NT2/D1 (cell line): ENCODE results near the gene H2BK1.

Source experiments
- YY1 ChIP-seq: IDR thresholded peaks from 2 replicates; pipeline ENCODE4 v1.6.1; 2011; ENCODE audit not compliant: insufficient read length, insufficient read depth
- ZNF274 ChIP-seq: IDR thresholded peaks from 2 replicates; pipeline ENCODE4 v1.6.1; 2011; ENCODE audit warnings: mild to moderate bottlenecking, low read depth, low read length

DNA sequence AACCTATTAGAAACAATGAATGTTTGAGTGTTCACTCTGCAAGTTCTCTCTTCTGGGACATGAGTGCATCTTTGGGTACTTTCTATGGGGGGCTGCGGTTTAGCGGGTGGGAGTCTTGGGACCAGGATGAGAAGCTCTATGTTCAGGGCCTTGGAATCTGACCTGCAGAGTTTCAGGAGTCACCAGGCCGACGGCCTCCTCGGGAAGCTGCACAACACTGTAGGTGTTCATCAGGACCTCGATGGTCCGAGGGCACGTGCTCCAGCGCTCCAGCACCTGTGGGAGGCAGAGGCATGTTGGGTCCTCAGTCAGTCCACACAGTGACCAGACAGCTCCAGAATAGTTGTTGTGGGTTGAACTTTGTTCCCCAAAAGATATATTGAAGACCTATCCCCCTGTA is 33.9 kb downstream of the H2BK1 start:
- TF ChIP-seq ZNF274 = no peak
- TF ChIP-seq YY1 = no peak
